AG10803 (cell line): ENCODE data around the gene MIPOL1.

Source experiments
- DNase-seq: peaks from one replicate; pipeline ENCODE4 v3.0.0; 2010; ENCODE audit warnings: low read depth
- H3K4me3 ChIP-seq: 2 replicates; pipeline ENCODE4 v1.5.1; 2011; ENCODE audit warnings: mild to moderate bottlenecking, low read length, control low read depth
- TF ChIP-seq, protein P1 (sequence below): conservative IDR thresholded peaks from 2 replicates; pipeline ENCODE4 v1.5.1; 2011; ENCODE audit warnings: mild to moderate bottlenecking, low read length, control low read depth, inconsistent platforms

MIPOL1 gene

GRCh38 chr14:37257501-37258070 is 59.8 kb downstream of the MIPOL1 start:
- H3K4me3 ChIP-seq: no peak overlapping the region
- TF ChIP-seq, protein P1, sequence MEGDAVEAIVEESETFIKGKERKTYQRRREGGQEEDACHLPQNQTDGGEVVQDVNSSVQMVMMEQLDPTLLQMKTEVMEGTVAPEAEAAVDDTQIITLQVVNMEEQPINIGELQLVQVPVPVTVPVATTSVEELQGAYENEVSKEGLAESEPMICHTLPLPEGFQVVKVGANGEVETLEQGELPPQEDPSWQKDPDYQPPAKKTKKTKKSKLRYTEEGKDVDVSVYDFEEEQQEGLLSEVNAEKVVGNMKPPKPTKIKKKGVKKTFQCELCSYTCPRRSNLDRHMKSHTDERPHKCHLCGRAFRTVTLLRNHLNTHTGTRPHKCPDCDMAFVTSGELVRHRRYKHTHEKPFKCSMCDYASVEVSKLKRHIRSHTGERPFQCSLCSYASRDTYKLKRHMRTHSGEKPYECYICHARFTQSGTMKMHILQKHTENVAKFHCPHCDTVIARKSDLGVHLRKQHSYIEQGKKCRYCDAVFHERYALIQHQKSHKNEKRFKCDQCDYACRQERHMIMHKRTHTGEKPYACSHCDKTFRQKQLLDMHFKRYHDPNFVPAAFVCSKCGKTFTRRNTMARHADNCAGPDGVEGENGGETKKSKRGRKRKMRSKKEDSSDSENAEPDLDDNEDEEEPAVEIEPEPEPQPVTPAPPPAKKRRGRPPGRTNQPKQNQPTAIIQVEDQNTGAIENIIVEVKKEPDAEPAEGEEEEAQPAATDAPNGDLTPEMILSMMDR: no peak
- DNase-seq: no peak

- TF ChIP-seq, protein P1: no peak
- no peak for DNase-seq
- H3K4me3 ChIP-seq: no peak overlapping the region
Observed at GRCh38 chr14:37262649-37263048, 64.9 kb downstream of the MIPOL1 start.

DNA sequence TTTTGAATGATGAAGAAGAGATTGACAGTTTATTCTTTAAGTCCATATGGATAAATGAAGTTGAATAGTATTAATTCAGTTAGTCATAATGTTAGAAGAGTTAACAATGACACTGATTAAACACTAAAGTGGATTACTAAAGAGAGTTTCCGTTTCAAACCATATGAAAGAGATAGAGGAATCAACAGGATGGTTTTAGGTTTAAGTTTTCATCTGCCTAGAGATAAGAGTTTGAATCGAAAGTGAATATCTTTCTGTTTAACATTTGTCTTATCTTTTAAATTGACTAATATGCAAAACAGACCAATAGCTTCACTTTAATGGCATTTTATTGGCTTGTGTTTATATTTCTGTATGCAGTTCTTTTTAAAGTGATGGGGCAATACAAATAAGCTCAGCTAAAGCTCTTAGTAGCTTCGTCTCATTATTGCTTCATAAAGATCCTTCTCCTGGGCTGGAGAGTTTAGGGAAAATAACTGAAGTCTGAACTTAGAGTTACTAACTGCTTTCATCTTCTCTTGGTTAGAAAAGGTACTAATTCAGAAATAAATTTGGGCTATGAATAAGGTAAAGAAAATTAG is 66.0 kb downstream of the MIPOL1 start:
- no peak overlapping the region for H3K4me3 ChIP-seq
- TF ChIP-seq, protein P1: no peak
- no peak for DNase-seq

DNA sequence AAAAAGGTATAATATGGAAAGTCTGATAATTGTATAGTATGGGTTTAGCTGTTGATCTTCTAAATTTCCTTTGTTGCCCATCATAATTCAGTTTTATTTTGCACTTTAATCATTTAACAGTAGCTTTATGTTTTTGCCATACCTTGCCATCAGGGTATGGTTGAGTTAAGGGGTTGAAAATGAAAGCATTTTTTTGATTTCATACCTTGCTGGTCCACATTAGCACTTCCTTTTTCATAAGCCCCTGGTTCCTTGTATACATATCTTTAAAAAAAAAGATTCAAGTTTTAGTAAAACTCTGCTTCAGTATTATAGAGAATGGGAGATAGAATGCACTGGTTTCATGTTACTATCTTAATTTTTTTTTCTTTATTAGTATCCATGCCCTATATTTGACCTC is 71.1 kb downstream of the MIPOL1 start:
- H3K4me3 ChIP-seq: no peak overlapping the region
- no peak for DNase-seq
- TF ChIP-seq, protein P1: no peak

DNA sequence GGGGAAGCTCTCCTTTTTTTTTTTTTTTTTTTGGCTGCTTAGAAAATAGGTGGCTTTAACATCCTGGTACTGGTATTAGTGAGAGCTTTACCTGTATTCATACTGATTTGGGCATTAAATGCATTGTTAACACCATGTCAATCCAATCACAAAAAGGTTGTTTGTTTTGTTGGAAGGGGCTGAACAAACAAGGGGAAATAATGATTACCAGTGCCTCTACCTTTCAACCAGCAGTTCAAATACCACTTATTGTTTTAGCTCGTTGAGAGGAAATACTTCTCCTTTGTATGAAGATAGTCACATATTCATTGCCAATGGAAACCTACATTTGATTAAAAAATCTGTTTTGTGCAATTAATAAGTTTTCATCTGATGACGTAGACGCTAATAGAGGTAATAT is 72.9 kb downstream of the MIPOL1 start:
- TF ChIP-seq, protein P1: no peak
- H3K4me3 ChIP-seq: no peak overlapping the region
- no peak for DNase-seq

DNA sequence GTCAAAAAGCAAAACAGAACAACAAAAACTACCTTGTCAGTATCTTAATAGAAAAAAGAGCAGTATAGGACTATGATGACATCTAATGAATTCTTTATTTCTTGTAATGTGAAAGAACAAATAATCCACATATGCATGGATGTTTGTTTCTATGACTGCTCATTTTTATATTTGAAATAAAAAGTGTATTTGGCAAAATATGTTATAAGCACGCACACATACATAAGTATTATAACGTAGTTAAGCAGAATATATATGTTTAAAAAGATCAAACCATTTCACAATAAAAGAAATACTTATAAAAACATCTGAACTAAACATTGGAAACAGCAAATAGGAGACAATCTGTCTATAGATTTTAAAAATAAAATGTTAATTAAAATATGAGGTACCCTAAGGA is 74.8 kb downstream of the MIPOL1 start:
- no peak overlapping the region for H3K4me3 ChIP-seq
- DNase-seq: no peak
- TF ChIP-seq, protein P1: no peak

- DNase-seq: no peak
- TF ChIP-seq, protein P1: no peak
- no peak overlapping the region for H3K4me3 ChIP-seq
Observed at GRCh38 chr14:37274652-37275051, 76.9 kb downstream of the MIPOL1 start.
